Measurements from ENCODE around the gene PCDHGB2. TPM values are rescaled to one million over a fixed set of nuclear protein-coding genes. Genes with fewer than 3 reads are reported as not detected.
"Not testable (repeated sequence)": the region's sequence is repeated elsewhere in the genome, so short reads cannot be mapped to it uniquely, and the experiment has no call there.

PCDHGB2 gene
- total and polyA plus RNA-seq, 2 of the 4 experiments (the other 2 are of a cell fraction) = 2.6 to 3.0 TPM

DNA sequence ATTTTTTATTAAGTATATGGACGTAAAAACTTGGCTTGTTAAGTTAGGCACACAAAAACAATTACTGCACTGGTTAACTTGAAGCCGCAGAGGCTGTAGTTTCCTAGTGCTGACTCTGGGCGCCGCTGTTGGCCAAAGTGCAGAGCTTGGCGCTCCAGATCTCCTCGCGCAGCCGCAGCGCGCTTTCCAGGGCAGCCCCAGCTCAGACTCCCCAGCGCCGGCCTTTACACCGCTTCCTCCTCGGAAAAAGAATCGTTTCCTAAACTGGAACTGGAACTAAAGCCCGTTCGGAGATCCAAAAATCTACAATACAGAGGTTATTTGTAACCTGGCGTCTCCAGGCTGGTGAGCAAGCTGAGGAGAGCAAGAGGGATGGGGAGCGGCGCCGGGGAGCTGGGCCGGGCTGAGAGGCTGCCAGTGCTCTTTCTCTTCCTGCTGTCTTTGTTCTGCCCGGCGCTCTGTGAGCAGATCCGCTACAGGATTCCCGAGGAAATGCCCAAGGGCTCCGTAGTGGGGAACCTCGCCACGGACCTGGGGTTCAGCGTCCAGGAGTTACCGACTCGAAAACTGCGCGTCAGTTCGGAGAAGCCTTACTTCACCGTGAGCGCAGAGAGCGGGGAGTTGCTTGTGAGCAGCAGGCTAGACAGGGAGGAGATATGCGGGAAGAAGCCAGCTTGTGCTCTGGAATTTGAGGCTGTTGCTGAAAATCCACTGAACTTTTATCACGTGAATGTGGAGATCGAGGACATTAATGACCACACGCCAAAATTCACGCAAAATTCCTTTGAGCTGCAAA, 38.2 kb downstream of the PCDHGB2 start, which contains the start of gene PCDHGB5:
PCDHGB5 (plus strand) TSS at position 192 of the 796 bp plus-strand sequence; CDS start at position 373, 181 bp downstream.
- POLR2A ChIA-PET (ENCODE audit: unreplicated experiment); in situ Hi-C loops (cut with MboI; ENCODE audit: low sequenced_read_pairs); H2BK20ac ChIP-seq (ENCODE audit: low read depth, low read length); intact Hi-C loops (cut with micrococcal nuclease); H2AK9ac ChIP-seq (replicated peaks; ENCODE audit: low read depth, low read length, poor library complexity); BruUV-seq (replicated peaks); H3K9me1 ChIP-seq (ENCODE audit: insufficient read depth, low read length); H4K91ac ChIP-seq (ENCODE audit: insufficient read depth, low read depth, low read length); H2BK15ac ChIP-seq (ENCODE audit: low read depth, low read length); H2AK5ac ChIP-seq (ENCODE audit: low read depth, low read length); H3K23ac ChIP-seq (ENCODE audit: low read depth, low read length); H4K20me1 ChIP-seq (ENCODE audit: insufficient read depth, low read length); H3K4ac ChIP-seq (ENCODE audit: low read depth, low read length); H2BK120ac ChIP-seq (ENCODE audit: low read depth, low read length); dilution Hi-C loops (cut with HindIII; ENCODE audit: low sequenced_read_pairs, unreplicated experiment); H3K4me1 ChIP-seq (ENCODE audit: control insufficient read depth, insufficient read depth, low read length); H3K27me3 ChIP-seq (ENCODE audit: control insufficient read depth, insufficient read depth, low read length): not testable (repeated sequence)
- Histone ChIP-seq H3K9ac (ENCODE audit: low read depth, low read length) (peak within 1 kb of the TSS; percentile 65; the same call in 1 of the 2 replicates), H3K4me2 (ENCODE audit: low read depth, low read length) (peak within 1 kb of the TSS; percentile 38; the same call in 1 of the 2 replicates), H3K4me3 (ENCODE audit: insufficient read depth, low read depth, low read length) (peak within 1 kb of the TSS; percentile 51), H3K14ac (replicated peaks; ENCODE audit: low read depth, low read length) (0 out of 2 replicates have a peak within 1 kb of the TSS, but pooled peaks have one; percentile 78), H3K79me1 (ENCODE audit: low read depth in 1 of 2, low read length in 2 of 2) (peaks cover 7 to 15% of the 10 kb centered on the region in 2 experiments; a peak in 3 of 4 replicates), H2AFZ (replicated peaks; ENCODE audit: low read length, poor library complexity) (peak within 1 kb of the TSS; percentile 72), H4K5ac (ENCODE audit: low read depth, low read length) (peak within 1 kb of the TSS; percentile 34; the same call in 1 of the 2 replicates), H3K9me3 (ENCODE audit: control insufficient read depth, insufficient read depth, low read length) (peaks cover 49% of the 10 kb centered on the region), H3K27ac (ENCODE audit: insufficient read depth, low read length) (peak within 1 kb of the TSS; percentile 36), H3K18ac (ENCODE audit: low read depth, low read length) (peak within 1 kb of the TSS; percentile 27; the same call in 1 of the 2 replicates), H3K56ac (ENCODE audit: extremely low read depth, insufficient read depth, low read length) (0 out of 2 replicates have a peak within 1 kb of the TSS, but pooled peaks have one; percentile 19), H4K8ac (ENCODE audit: low read depth in 2 of 2, low read length in 2 of 2) (peak within 1 kb of the TSS in 1 of 2 experiments; percentile 35; a peak in 1 of 4 replicates), H3K36me3 (ENCODE audit: control insufficient read depth, insufficient read depth, low read length) (peaks cover 19% of the 10 kb centered on the region), H2BK5ac (ENCODE audit: low read depth, low read length, poor library complexity, severe bottlenecking) (peak within 1 kb of the TSS; percentile 69)
- DNase-seq (peak; percentile 61), ATAC-seq (ENCODE audit: low read depth) (peak; percentile 98)
- WGBS, 2 experiments (ENCODE audit: extremely low coverage in 2 of 2, insufficient read length in 1 of 2) = no CpG with 5 or more reads among the region's 43 CpGs
- TF ChIP-seq, protein P1, sequence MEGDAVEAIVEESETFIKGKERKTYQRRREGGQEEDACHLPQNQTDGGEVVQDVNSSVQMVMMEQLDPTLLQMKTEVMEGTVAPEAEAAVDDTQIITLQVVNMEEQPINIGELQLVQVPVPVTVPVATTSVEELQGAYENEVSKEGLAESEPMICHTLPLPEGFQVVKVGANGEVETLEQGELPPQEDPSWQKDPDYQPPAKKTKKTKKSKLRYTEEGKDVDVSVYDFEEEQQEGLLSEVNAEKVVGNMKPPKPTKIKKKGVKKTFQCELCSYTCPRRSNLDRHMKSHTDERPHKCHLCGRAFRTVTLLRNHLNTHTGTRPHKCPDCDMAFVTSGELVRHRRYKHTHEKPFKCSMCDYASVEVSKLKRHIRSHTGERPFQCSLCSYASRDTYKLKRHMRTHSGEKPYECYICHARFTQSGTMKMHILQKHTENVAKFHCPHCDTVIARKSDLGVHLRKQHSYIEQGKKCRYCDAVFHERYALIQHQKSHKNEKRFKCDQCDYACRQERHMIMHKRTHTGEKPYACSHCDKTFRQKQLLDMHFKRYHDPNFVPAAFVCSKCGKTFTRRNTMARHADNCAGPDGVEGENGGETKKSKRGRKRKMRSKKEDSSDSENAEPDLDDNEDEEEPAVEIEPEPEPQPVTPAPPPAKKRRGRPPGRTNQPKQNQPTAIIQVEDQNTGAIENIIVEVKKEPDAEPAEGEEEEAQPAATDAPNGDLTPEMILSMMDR (conservative IDR thresholded peaks at IDR 0.05; ENCODE audit: low read depth, low read length) = peak; percentile 63
- TF ChIP-seq RAD21 (IDR thresholded peaks at IDR 0.05; ENCODE audit: low read length) (peak; percentile 60), SMC3 (IDR thresholded peaks at IDR 0.05; ENCODE audit: low read depth, low read length) (peak; percentile 46; the same call in 1 of the 2 replicates)
- CTCF ChIA-PET = interaction anchor here (1.3 to 2.1 kb wide), 3 partner anchors 15 to 166 kb away, joined by 3 to 11 read pairs (median 7); partner anchors contain the start of gene PCDHGA10

Data from IMR-90 (cell line).